Thyroid gland (tissue), 4 donors: ENCODE measurements around the gene ATRNL1. TPM values are rescaled to one million over a fixed set of nuclear protein-coding genes. Genes with fewer than 3 reads are reported as not detected.

ENCODE experiments used
- DNase-seq, 2 donors: peaks; one replicate each; pipeline ENCODE4 v3.0.0-alpha.2; 2019
- H3K27ac ChIP-seq, 3 donors: fragments of 200-600 bp; sonication (generic); 1 replicate in 2 of 3; 2 replicates in 1 of 3; pipeline ENCODE4 v1.5.1; 2016 to 2019; ENCODE audit warnings: mild to moderate bottlenecking in 1 of 3, moderate library complexity in 1 of 3
- H3K27me3 ChIP-seq: fragments of 200-600 bp; sonication (generic); one replicate; pipeline ENCODE4 v1.5.1; 2019
- H3K36me3 ChIP-seq, 2 donors: fragments of 200-600 bp; sonication (generic); one replicate each; pipeline ENCODE4 v1.5.1; 2016 to 2019
- H3K4me1 ChIP-seq, 2 donors: fragments of 200-600 bp; sonication (generic); one replicate each; pipeline ENCODE4 v1.5.1; 2017 to 2019
- H3K4me3 ChIP-seq, 3 donors: fragments of 200-600 bp; sonication (generic); replicated peaks in 1 of 3; 1 replicate in 2 of 3; 2 replicates in 1 of 3; pipeline ENCODE4 v1.5.1; 2016; ENCODE audit warnings: mild to moderate bottlenecking in 1 of 3
- H3K9me3 ChIP-seq: fragments of 200-600 bp; sonication (generic); one replicate; pipeline ENCODE4 v1.5.1; 2017
- POLR2A ChIP-seq, 2 donors: fragments of 450-650 bp; IDR thresholded peaks; one replicate each; pipeline ENCODE4 v1.6.1; 2017; ENCODE audit warnings: antibody characterized with exemption in 2 of 2, mild to moderate bottlenecking in 2 of 2, moderate library complexity in 1 of 2
- WGBS, 2 donors: methylation state at CpG; one replicate each; pipeline ENCODE4 v1.1.5; 2017; 5-methylcytosine and 5-hydroxymethylcytosine counted together
- intact Hi-C: fragments of 100-400 bp; cut with DNase I; formaldehyde crosslinking; loops from one replicate; pipeline ENCODE4 v1.15.1; 2023
- total RNA-seq, 4 donors: library from RNA; depleted of rRNA; stranded (reverse); fragments of >200 nt; gene quantifications; one replicate each; pipeline ENCODE4 v1.2.3, GENCODE V29; 2016
- TF ChIP-seq, protein P1 (sequence below), 6 experiments: fragments of 200-600 bp in 3 of 6; fragments of 450-650 bp in 3 of 6; sonication (generic) in 3 of 6; IDR thresholded peaks; one replicate each; pipeline ENCODE4 v1.5.1; 2016 to 2019; ENCODE audit warnings: antibody characterized with exemption in 6 of 6, mild to moderate bottlenecking in 2 of 6, inconsistent platforms in 1 of 6, moderate library complexity in 1 of 6

ATRNL1 gene
- total RNA-seq, 4 donors from 2014 or later = 2.3 to 6.3 (median 3.8) TPM

DNA sequence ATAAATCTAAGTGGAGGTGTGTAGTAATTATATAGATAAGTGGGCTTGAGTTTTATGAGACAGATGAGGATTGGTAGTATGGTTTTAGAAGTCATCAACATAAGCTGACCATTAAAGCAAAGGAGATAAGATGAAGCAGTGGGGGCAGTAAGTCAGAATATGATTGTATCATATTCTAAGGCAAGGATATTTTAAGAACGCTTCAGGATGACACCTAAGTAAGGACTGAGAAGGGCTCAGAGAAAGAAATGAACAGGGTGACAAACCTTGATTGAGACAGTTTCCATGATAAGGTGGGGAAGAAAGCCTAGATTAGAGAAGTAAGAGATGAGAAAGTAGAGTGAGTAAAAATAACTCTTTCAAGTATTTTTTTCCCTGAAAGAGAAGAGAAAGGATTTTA lies 567.2 kb downstream of the ATRNL1 start:
- no peak overlapping the region for H3K27ac ChIP-seq
- 88 to 97% methylated on average over 1 of the region's 1 CpG for WGBS, 2 donors
- intact Hi-C loops = no loop called here
- DNase-seq = no peak
- H3K27me3 ChIP-seq = no peaks in the 10 kb centered on the region
- TF ChIP-seq, protein P1, sequence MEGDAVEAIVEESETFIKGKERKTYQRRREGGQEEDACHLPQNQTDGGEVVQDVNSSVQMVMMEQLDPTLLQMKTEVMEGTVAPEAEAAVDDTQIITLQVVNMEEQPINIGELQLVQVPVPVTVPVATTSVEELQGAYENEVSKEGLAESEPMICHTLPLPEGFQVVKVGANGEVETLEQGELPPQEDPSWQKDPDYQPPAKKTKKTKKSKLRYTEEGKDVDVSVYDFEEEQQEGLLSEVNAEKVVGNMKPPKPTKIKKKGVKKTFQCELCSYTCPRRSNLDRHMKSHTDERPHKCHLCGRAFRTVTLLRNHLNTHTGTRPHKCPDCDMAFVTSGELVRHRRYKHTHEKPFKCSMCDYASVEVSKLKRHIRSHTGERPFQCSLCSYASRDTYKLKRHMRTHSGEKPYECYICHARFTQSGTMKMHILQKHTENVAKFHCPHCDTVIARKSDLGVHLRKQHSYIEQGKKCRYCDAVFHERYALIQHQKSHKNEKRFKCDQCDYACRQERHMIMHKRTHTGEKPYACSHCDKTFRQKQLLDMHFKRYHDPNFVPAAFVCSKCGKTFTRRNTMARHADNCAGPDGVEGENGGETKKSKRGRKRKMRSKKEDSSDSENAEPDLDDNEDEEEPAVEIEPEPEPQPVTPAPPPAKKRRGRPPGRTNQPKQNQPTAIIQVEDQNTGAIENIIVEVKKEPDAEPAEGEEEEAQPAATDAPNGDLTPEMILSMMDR (IDR thresholded peaks at IDR 0.05) = no peak
- no peak for TF ChIP-seq POLR2A (IDR thresholded peaks at IDR 0.05)
- no peak overlapping the region for H3K4me3 ChIP-seq
- no peaks in the 10 kb centered on the region for H3K36me3 ChIP-seq
- no peaks in the 10 kb centered on the region for H3K4me1 ChIP-seq
- H3K9me3 ChIP-seq = no peaks in the 10 kb centered on the region

DNA sequence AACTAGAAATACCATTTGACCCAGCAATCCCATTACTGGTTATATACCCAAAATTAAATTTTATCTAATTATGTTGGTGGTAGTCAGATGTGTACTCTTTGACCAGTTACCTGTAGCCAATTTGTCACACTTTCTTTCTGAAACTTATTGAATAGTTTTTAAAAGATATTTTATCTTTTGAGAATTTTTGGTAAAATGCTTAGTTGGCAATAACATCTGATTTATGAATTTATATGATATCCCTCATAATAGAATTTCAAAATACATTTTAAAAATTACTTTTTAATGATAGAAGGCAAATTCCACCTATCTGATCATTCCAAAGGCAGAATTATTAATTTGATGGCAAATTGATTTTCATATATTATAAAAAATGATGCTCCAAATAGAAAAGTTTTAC lies 569.3 kb downstream of the ATRNL1 start:
- no peak overlapping the region for H3K27ac ChIP-seq
- no peaks in the 10 kb centered on the region for H3K4me1 ChIP-seq
- no peaks in the 10 kb centered on the region for H3K27me3 ChIP-seq
- intact Hi-C loops = no loop called here
- TF ChIP-seq, protein P1 (IDR thresholded peaks at IDR 0.05) = no peak
- TF ChIP-seq POLR2A (IDR thresholded peaks at IDR 0.05) = no peak
- no peak overlapping the region for H3K4me3 ChIP-seq
- DNase-seq = no peak
- H3K9me3 ChIP-seq = no peaks in the 10 kb centered on the region
- H3K36me3 ChIP-seq = no peaks in the 10 kb centered on the region

DNA sequence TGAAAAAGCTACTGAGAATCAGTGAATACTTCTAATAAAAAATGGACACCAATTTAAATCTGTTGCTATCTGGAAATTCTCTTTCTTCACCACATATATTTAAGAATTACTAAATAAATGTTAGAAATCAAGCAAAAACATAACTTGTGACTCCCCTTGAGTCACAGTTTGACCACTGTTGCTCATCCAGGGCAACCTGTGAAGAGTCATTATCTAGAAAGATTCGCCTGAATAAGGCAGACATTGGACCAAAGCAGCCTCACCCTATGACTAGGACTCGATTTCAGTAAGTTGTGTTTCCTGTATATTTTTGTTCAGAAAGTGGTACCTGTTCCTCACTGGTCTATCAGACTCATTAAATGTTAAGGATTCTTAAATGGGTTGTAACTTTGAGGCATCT lies 572.4 kb downstream of the ATRNL1 start:
- H3K27me3 ChIP-seq = no peaks in the 10 kb centered on the region
- H3K4me3 ChIP-seq = no peak overlapping the region
- DNase-seq = no peak
- H3K27ac ChIP-seq = no peak overlapping the region
- H3K9me3 ChIP-seq = no peaks in the 10 kb centered on the region
- intact Hi-C loops = no loop called here
- no peaks in the 10 kb centered on the region for H3K36me3 ChIP-seq
- H3K4me1 ChIP-seq = no peaks in the 10 kb centered on the region
- 69 to 86% methylated on average over 2 of the region's 2 CpGs for WGBS, 2 donors
- TF ChIP-seq, protein P1 (IDR thresholded peaks at IDR 0.05) = no peak
- no peak for TF ChIP-seq POLR2A (IDR thresholded peaks at IDR 0.05)

DNA sequence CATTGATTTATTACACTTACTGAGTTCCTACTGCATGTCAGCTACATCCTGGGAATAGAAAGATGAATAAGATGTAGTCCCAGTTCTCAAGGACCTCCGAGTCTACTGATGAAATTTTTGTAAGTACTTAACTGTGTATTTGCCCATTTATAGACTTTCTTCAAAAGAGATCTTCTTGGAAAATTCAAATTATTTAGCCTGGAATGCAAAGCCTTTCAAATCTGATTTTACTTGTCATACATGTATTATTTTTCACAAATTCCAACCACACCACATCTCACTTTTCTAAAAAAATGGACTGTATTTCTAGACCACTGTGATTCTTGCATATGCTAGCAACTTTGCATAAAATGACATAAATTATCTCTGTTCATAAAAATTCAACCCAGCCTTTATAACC lies 581.3 kb downstream of the ATRNL1 start:
- WGBS, 2 donors = 68 to 75% methylated on average over 1 of the region's 1 CpG
- Histone ChIP-seq H3K27ac (no peak overlapping the region), H3K4me1 (no peaks in the 10 kb centered on the region), H3K27me3 (no peaks in the 10 kb centered on the region), H3K36me3 (no peaks in the 10 kb centered on the region), H3K9me3 (no peaks in the 10 kb centered on the region), H3K4me3 (no peak overlapping the region)
- no peak for DNase-seq
- TF ChIP-seq POLR2A (IDR thresholded peaks at IDR 0.05) = no peak
- TF ChIP-seq, protein P1 (IDR thresholded peaks at IDR 0.05) = no peak
- intact Hi-C loops = no loop called here

DNA sequence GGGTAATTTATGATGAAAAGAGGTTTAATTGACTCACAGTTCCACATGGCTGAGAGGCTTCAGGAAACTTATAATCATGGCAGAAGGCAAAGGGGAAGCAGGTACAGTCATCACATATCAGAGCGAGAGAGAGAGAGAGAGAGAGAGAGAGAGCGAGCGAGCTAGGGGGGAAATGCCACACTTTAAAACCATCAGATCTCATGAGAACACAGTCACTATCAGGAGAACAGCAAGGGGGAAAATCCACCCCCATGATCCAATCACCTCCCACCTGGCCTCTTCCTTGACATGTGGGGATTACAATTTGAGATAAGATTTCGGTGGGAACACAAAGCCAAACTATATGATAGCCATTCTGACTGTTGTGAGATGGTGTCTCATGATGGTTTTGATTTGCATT lies 603.6 kb downstream of the ATRNL1 start:
- Histone ChIP-seq H3K27me3 (no peaks in the 10 kb centered on the region), H3K9me3 (no peaks in the 10 kb centered on the region), H3K4me1 (no peaks in the 10 kb centered on the region), H3K27ac (no peak overlapping the region), H3K4me3 (no peak overlapping the region), H3K36me3 (no peaks in the 10 kb centered on the region)
- WGBS, 2 donors = 74 to 80% methylated on average over 4 of the region's 4 CpGs
- DNase-seq = no peak
- intact Hi-C loops = no loop called here
- no peak for TF ChIP-seq POLR2A (IDR thresholded peaks at IDR 0.05)
- TF ChIP-seq, protein P1 (IDR thresholded peaks at IDR 0.05) = no peak
